Measurements from ENCODE around the gene GPR152. TPM values are rescaled to one million over a fixed set of nuclear protein-coding genes. Genes with fewer than 3 reads are reported as not detected.

The GPR152 gene
- total RNA-seq, 1 experiment from 2014 or later: not detected

GRCh38 chr11:67463680-67464410 is 11.3 kb upstream of the GPR152 start (continued):
- no peak for TF ChIP-seq ELF1 (IDR thresholded peaks at IDR 0.05; ENCODE audit: borderline replicate concordance, low read depth)
- no peak for TF ChIP-seq POLR2A (IDR thresholded peaks at IDR 0.05; ENCODE audit: borderline replicate concordance, extremely low read depth, insufficient read depth, insufficient read length)

DNA sequence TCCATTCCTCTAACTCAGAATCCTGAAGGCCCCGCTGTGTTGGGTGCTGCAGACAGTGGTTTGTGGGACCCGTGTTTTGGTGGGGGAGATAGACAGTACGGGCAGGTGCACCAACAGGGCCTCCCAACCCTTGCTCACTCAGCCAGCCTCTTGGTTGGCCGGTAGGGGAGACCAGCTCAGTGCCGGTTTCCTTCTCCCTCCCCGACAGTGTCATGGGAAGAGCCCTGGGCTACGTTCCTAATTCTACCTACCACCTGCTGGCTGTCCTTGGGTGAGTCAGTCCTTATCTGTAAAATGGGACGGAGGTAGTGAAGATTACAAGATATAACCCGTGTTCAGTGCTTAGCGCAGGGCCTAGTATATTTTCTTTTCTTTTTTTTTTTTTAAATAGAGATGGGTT is 10.7 kb upstream of the GPR152 start:
- POLR2A ChIA-PET: no interaction called here
- no TSS peak for BruUV-seq (replicated peaks)
- Histone ChIP-seq H3K9me2 (ENCODE audit: insufficient read depth) (no peaks in the 10 kb centered on the region), H3K27ac (ENCODE audit: low read depth, low read length) (peak overlapping the region; percentile 98), H3K4me1 (ENCODE audit: control insufficient read depth in 1 of 2, insufficient read depth in 2 of 2, low read length in 2 of 2) (peaks cover 35 to 51% of the 10 kb centered on the region in 2 experiments), H3K36me3 (ENCODE audit: control insufficient read depth in 1 of 2, insufficient read depth in 2 of 2, low read length in 2 of 2) (no peaks in the 10 kb centered on the region), H2AFZ (ENCODE audit: low read depth, low read length, poor library complexity, severe bottlenecking) (no peak overlapping the region), H3K9me3 (ENCODE audit: control insufficient read depth in 1 of 2, insufficient read depth in 1 of 2, low read depth in 1 of 2, low read length in 2 of 2) (no peaks in the 10 kb centered on the region), H4K20me1 (ENCODE audit: insufficient read depth) (no peaks in the 10 kb centered on the region), H3K4me3 (replicated peaks in 1 of 2; ENCODE audit: low read depth in 1 of 2, low read length in 2 of 2) (0 out of 4 replicates have a peak overlapping the region, but pooled peaks of 1 of the 2 experiments have one; percentile 96), H3K9ac (ENCODE audit: low read length) (peak overlapping the region; percentile 97), H3K4me2 (ENCODE audit: low read length) (peak overlapping the region; percentile 100), H3K27me3 (ENCODE audit: insufficient read depth, low read length) (no peaks in the 10 kb centered on the region), H3K79me2 (ENCODE audit: insufficient read depth, low read length) (peaks cover 9% of the 10 kb centered on the region; the same call in 1 of the 2 replicates)
- RAD21 ChIA-PET (ENCODE audit: low non-redundant PET in 1 of 2, low total read pairs in 2 of 2, uncharacterized antibody in 2 of 2, unreplicated experiment in 2 of 2): no interaction called here
- DNase-seq (ENCODE audit: low read depth, low spot score) (no peak), ATAC-seq (no peak)
- intact Hi-C loops (cut with micrococcal nuclease): no loop called here
- CTCF ChIA-PET: no interaction called here
- TF ChIP-seq EGR1 (IDR thresholded peaks at IDR 0.05; ENCODE audit: low read depth) (no peak), CBX3 (IDR thresholded peaks at IDR 0.05; ENCODE audit: low read depth) (no peak), ZFX (IDR thresholded peaks at IDR 0.05) (no peak), TCF7L2 (IDR thresholded peaks at IDR 0.05; ENCODE audit: borderline replicate concordance, extremely low read depth, insufficient read depth, insufficient read length) (no peak), POLR2A (IDR thresholded peaks at IDR 0.05; ENCODE audit: borderline replicate concordance, extremely low read depth, insufficient read depth, insufficient read length) (no peak), MAX (IDR thresholded peaks at IDR 0.05) (no peak), SP1 (IDR thresholded peaks at IDR 0.05; ENCODE audit: low read depth) (no peak), SIN3A (IDR thresholded peaks at IDR 0.05; ENCODE audit: low read depth) (no peak), SRF (IDR thresholded peaks at IDR 0.05; ENCODE audit: low read depth) (no peak), POLR2AphosphoS5 (IDR thresholded peaks at IDR 0.05; ENCODE audit: low read depth, low read length) (no peak), FOSL1 (IDR thresholded peaks at IDR 0.05; ENCODE audit: low read depth) (no peak), ATF3 (IDR thresholded peaks at IDR 0.05) (no peak), YY1 (IDR thresholded peaks at IDR 0.05; ENCODE audit: extremely low read depth, insufficient replicate concordance, low read depth, low read length) (no peak)
- TF ChIP-seq, protein P1, sequence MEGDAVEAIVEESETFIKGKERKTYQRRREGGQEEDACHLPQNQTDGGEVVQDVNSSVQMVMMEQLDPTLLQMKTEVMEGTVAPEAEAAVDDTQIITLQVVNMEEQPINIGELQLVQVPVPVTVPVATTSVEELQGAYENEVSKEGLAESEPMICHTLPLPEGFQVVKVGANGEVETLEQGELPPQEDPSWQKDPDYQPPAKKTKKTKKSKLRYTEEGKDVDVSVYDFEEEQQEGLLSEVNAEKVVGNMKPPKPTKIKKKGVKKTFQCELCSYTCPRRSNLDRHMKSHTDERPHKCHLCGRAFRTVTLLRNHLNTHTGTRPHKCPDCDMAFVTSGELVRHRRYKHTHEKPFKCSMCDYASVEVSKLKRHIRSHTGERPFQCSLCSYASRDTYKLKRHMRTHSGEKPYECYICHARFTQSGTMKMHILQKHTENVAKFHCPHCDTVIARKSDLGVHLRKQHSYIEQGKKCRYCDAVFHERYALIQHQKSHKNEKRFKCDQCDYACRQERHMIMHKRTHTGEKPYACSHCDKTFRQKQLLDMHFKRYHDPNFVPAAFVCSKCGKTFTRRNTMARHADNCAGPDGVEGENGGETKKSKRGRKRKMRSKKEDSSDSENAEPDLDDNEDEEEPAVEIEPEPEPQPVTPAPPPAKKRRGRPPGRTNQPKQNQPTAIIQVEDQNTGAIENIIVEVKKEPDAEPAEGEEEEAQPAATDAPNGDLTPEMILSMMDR (IDR thresholded peaks at IDR 0.05 in 2 of 3, conservative IDR thresholded peaks at IDR 0.05 in 1 of 3; ENCODE audit: borderline replicate concordance in 1 of 3, insufficient read depth in 1 of 3, low read depth in 2 of 3, low read length in 2 of 3): no peak
- TF ChIP-seq, protein P2, sequence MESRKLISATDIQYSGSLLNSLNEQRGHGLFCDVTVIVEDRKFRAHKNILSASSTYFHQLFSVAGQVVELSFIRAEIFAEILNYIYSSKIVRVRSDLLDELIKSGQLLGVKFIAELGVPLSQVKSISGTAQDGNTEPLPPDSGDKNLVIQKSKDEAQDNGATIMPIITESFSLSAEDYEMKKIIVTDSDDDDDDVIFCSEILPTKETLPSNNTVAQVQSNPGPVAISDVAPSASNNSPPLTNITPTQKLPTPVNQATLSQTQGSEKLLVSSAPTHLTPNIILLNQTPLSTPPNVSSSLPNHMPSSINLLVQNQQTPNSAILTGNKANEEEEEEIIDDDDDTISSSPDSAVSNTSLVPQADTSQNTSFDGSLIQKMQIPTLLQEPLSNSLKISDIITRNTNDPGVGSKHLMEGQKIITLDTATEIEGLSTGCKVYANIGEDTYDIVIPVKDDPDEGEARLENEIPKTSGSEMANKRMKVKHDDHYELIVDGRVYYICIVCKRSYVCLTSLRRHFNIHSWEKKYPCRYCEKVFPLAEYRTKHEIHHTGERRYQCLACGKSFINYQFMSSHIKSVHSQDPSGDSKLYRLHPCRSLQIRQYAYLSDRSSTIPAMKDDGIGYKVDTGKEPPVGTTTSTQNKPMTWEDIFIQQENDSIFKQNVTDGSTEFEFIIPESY (IDR thresholded peaks at IDR 0.05; ENCODE audit: extremely low read depth, insufficient replicate concordance, low read length): no peak
- TF ChIP-seq, protein P3, sequence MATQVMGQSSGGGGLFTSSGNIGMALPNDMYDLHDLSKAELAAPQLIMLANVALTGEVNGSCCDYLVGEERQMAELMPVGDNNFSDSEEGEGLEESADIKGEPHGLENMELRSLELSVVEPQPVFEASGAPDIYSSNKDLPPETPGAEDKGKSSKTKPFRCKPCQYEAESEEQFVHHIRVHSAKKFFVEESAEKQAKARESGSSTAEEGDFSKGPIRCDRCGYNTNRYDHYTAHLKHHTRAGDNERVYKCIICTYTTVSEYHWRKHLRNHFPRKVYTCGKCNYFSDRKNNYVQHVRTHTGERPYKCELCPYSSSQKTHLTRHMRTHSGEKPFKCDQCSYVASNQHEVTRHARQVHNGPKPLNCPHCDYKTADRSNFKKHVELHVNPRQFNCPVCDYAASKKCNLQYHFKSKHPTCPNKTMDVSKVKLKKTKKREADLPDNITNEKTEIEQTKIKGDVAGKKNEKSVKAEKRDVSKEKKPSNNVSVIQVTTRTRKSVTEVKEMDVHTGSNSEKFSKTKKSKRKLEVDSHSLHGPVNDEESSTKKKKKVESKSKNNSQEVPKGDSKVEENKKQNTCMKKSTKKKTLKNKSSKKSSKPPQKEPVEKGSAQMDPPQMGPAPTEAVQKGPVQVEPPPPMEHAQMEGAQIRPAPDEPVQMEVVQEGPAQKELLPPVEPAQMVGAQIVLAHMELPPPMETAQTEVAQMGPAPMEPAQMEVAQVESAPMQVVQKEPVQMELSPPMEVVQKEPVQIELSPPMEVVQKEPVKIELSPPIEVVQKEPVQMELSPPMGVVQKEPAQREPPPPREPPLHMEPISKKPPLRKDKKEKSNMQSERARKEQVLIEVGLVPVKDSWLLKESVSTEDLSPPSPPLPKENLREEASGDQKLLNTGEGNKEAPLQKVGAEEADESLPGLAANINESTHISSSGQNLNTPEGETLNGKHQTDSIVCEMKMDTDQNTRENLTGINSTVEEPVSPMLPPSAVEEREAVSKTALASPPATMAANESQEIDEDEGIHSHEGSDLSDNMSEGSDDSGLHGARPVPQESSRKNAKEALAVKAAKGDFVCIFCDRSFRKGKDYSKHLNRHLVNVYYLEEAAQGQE (IDR thresholded peaks at IDR 0.05; ENCODE audit: low read depth): no peak

Data from HCT116 (cell line).